ENCODE results near the gene COL27A1.
"Not testable (repeated sequence)": the region's sequence is repeated elsewhere in the genome, so short reads cannot be mapped to it uniquely, and the experiment has no call there.

Gene COL27A1

GRCh38 chr9:114184071-114184470 is 28.7 kb downstream of the COL27A1 start:
- no peak for DNase-seq (ENCODE audit: low read depth)

- DNase-seq (ENCODE audit: low read depth): no peak
Measured at GRCh38 chr9:114184866-114185265, 29.5 kb downstream of the COL27A1 start.

- no peak for DNase-seq (ENCODE audit: low read depth)
Measured at GRCh38 chr9:114185570-114186490, 30.5 kb downstream of the COL27A1 start.

DNA sequence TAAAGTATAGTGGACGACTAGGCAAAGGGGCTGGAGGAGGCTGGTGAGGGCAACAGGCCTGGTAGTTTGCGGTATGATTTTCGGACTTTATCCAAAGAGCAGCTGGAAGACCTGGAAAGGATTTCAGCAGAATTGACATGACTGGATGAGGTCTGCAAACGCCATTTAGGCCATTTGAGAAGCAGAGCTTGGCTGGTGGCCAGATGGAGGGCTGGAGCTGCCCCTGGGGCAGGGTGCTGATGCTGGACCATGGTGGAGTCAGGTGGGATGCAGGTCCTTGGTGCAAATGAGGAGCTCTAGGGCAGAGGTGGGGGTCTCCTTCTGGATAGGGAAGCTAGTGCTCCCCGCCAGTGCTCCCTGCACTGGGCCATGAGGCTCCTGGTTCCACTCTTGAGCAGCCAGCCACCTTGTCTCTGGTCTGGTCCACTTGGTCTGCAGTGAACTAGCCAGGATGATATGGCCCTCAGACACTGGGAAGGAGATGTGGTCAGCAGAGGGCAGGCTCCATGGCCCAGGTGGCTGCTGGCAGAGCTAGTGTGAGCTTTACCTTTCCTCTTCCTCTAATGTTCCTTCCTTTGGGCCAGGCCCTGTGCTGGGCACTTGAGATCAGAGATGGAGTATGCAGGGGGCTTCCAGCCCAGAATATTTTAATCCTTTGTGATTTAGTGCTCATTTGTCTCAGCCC is 31.4 kb downstream of the COL27A1 start:
- no peak for DNase-seq (ENCODE audit: low read depth)

DNA sequence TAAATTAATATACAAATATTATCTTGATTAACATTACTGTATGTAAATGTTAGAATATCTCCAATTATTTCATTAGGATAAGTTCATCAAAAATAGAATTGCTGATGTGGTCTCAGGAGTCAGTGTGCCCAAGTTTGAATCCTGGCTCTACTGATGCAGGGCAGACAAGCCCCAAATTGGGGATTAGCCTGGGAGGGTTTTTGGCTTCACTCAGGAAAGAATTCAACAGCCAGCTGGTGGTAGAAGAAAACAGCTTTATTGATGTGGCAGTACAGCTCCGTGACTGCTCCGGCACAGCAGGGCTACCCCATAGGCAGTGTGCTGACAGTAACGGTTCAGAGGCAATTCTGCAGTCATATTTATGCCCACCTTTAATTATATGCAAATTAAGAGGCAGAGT is 32.5 kb downstream of the COL27A1 start:
- no peak for DNase-seq (ENCODE audit: low read depth)

- no peak for DNase-seq (ENCODE audit: low read depth)
Measured at GRCh38 chr9:114189823-114190562, 34.7 kb downstream of the COL27A1 start.

DNA sequence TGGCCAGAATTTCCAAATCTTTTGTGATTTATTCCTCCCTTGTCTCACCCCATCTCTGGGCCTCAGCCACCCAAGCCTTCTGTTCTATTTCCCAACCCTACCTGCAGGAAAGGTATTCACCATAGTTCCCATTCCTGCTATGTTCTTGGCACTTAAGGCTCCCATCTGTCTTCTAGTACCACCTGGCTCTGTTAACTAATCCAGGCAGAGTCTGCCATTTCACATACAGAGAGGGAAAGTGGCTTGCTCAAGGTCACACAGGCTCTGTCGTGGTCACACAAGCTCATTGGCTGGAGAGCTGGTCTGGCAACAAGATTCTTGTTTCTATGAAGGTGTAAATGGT is 35.2 kb downstream of the COL27A1 start:
- DNase-seq (ENCODE audit: low read depth): no peak

GRCh38 chr9:114191402-114191801 is 36.1 kb downstream of the COL27A1 start:
- not testable (repeated sequence) for DNase-seq (ENCODE audit: low read depth)

DNA sequence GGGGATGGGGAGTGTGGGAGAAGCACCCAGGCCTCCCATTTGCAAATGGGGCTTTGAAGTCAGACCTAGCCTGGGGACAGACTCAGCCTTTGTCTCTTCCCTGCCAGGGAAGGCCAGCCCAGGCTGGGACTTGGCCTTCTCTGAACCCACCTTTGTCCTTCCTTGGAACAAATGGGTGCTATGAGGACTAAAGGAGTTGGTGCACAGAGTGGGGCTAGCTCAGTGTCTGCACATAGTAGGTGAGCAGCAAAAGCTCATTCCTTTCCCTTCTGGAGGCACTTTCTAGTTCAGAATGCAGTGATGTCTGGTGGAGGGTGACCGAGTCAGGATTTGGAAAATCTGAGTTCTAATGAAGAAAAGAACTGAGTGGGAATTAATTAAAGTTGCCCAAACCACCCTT is 37.2 kb downstream of the COL27A1 start:
- no peak for DNase-seq (ENCODE audit: low read depth)

DNA sequence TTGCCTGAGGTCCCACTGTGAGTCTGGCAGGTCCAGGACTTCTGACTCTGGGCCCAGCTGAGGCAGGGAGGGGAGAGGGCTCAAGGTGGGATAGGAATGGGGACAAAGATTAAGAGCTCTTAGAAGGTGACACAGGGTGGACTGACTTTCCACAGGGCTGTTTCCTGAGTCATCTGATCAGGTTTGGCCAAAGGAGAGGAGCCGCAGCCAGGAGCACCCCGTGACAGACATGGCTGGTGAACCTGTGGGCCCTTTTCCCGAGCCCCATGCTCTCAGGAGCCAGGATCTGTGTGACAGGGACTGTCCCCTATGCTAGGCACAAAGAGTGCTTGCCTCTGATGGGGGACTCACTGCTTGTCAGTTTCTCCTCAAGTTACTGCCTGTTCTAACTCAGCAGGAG is 37.8 kb downstream of the COL27A1 start:
- no peak for DNase-seq (ENCODE audit: low read depth)

GRCh38 chr9:114196117-114196516 is 40.8 kb downstream of the COL27A1 start:
- no peak for DNase-seq (ENCODE audit: low read depth)

GRCh38 chr9:114196979-114197622 is 41.8 kb downstream of the COL27A1 start:
- no peak for DNase-seq (ENCODE audit: low read depth)

DNA sequence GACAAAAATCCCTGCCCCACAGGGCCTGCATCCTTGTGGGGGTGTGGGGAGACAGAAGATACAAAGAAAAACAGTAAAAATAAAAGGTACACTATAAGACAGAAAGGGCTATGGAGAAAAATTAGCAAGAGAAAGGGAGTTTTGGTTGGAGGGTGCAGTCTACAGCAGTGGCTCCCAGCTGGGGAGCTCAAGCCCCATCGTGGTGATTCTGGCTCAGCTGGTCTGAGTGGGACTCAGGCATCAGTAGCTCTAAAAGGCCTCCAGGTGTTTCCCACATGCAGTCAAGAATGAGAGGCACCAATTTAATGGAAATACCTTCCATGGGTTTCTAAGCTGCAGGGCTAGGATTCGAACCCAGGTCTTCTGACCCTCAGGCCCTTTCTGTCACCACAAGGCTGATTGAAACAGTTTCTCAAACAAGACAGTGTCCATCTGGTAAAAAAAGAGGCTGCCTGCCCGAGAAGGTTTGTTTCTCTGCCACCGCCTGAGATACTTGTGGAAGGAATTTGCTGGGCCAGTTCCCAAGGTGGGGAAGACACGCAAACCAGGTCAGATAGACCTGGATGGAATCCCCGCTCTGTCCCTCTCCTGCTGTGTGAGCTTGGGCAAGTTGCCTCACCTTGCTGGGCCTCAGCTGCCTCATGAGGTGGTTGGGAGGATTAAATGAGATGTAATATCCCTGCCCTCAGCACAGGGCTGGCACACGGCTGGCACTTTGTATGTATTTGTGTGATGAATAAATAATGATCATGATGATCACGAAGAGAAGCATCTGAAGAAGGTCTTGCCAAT is 43.1 kb downstream of the COL27A1 start:
- DNase-seq (ENCODE audit: low read depth): no peak

DNA sequence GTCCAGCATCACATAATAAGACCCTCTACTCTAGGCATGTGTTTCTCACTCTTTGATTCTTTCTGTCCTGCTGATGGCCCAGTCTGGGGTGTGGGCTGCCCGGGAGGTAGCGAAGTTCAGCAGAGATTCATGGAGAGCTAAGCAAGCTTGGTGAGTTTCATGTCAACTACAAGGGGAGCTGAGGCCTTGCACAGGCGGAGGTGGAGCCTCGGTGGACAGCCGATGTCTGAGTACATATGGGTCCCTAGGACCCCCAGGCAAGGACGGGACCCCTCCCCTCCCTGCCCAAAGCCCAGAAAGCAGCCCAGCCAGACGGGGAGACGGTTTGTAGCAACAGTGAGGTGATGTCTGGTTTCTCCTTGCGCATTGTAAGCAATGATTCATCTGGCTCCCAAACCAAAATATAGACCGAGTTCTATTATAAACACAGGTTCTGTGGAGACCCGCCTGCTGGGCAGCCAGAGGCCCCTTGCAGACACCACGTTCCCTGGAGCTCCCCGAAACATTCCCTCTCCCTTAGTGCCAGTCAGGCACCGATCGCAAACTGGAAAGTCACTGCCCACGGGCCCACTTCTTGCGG is 45.5 kb downstream of the COL27A1 start:
- no peak for DNase-seq (ENCODE audit: low read depth)

GRCh38 chr9:114202396-114202795 is 47.1 kb downstream of the COL27A1 start:
- no peak for DNase-seq (ENCODE audit: low read depth)

- DNase-seq (ENCODE audit: low read depth): no peak
Measured at GRCh38 chr9:114202849-114203248, 47.5 kb downstream of the COL27A1 start.

DNA sequence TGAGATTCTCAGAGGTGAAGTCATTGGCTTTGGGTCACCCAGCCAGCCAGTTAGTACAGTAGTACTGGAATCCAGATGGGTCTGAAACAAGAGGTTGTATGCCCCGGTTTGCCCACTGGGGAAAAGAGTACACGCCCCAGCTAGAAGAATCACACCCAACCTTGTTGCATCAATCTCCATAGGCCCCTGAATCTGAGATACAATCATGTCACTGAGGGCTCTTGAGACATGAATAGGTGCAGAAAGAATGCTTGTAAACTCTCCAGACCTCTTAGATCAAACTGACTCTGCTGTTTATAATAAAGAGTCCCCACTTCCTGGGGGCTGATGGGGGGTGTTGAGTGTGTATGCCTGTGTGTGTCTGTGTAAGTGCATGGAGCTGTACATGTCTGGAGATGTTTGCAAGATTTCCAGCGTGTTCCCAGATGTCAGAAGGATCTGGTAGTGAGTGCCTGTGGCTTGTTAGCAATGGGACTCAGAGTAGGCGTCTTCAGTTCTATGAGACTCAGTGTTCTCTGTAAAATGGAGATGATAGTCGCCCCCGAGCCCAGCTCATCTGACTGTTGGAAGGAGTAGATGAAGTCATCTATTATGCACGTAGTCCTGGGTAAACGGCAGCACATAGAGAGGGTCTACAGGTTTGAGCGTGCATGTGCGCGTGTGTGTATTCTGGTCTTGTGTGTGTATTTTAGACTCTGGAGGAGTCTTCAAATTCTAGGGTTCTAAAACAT is 48.2 kb downstream of the COL27A1 start:
- no peak for DNase-seq (ENCODE audit: low read depth)

GRCh38 chr9:114204265-114204664 is 48.9 kb downstream of the COL27A1 start:
- no peak for DNase-seq (ENCODE audit: low read depth)

DNA sequence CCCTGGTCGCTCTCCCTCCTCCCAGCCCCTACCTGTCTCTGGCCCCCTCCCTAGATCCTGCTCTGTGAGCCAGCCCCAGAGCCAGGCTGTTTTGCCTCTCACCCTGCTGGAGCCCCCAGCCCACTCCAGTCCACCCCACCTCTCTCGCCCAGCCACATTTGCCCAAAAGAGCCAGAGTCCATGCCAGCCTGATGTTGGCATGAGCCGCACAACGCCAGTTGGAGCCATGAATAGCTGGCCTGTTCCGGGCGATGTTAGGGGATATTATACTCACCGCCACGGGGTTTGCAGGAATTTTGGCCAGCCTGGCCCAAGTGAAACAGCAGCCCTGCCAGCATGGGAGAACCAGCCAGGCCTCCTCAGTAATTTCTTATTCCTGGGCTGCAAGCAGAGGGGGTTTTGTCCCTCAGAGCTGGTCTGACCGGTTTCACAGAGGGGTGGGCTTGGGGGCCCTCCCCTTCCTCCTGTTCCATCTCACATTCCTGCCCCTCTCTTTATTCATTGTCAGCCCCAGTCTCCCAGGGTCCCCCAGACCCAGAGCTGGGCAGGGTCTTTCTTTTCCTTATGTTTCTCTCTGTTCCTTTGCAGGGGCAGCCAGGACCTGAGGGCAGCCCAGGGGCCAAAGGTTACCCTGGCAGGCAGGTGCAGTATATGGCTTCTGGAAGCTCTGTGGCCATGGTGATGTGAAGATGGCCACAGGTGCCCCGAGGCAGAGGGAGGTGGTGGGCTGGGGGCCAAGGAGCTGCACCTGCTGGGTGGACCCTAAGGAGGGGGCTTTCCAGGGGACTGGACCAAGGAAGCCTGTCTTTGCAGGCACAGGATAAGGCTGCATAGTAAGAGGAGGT is 50.1 kb downstream of the COL27A1 start:
- no peak for DNase-seq (ENCODE audit: low read depth)

All from stimulated activated CD8-positive, alpha-beta memory T cell treated with anti-CD3 and anti-CD28 coated beads, Interleukin-12 subunit alpha, Interleukin-12 subunit beta, amount 100 ng/mL, for 4 hours (primary cell).